ACC112 (cell line): ENCODE results near the gene C2orf76.

Source experiments
- H2AFZ ChIP-seq: fragments of 200-600 bp; sonication (generic); one replicate; pipeline ENCODE4 v1.6.0; 2017; ENCODE audit warnings: antibody characterized with exemption, low read length; ENCODE audit not compliant: unreplicated experiment
- H3K27ac ChIP-seq: fragments of 200-600 bp; sonication (generic); 2 replicates; pipeline ENCODE4 v1.5.1; 2014; ENCODE audit warnings: low read depth, mild to moderate bottlenecking, antibody characterized with exemption, low read length, moderate library complexity
- H3K27me3 ChIP-seq: fragments of 200-600 bp; sonication (generic); 2 replicates; pipeline ENCODE4 v1.6.1; 2014; ENCODE audit warnings: mild to moderate bottlenecking, antibody characterized with exemption, low read length, moderate library complexity, mixed read lengths; ENCODE audit not compliant: insufficient read depth
- H3K36me3 ChIP-seq: fragments of 200-600 bp; sonication (generic); 2 replicates; pipeline ENCODE4 v1.6.1; 2016; ENCODE audit warnings: mild to moderate bottlenecking, antibody characterized with exemption, low read length, moderate library complexity, mixed read lengths; ENCODE audit not compliant: insufficient read depth
- H3K4me1 ChIP-seq: fragments of 200-600 bp; sonication (generic); one replicate; pipeline ENCODE4 v1.6.1; 2016; ENCODE audit warnings: low read length, mixed read lengths; ENCODE audit not compliant: insufficient read depth, unreplicated experiment, control insufficient read depth
- H3K4me3 ChIP-seq: fragments of 200-600 bp; sonication (generic); 2 replicates; pipeline ENCODE4 v1.5.1; 2014; ENCODE audit warnings: mild to moderate bottlenecking, low read depth, low read length
- H3K79me2 ChIP-seq: fragments of 200-600 bp; sonication (generic); one replicate; pipeline ENCODE4 v1.6.0; 2016; ENCODE audit warnings: low read length; ENCODE audit not compliant: control insufficient read depth, unreplicated experiment, insufficient read depth

The C2orf76 gene

GRCh38 chr2:119360423-119360966 lies 6.1 kb downstream of the C2orf76 start:
- Histone ChIP-seq H3K27me3 (no peaks in the 10 kb centered on the region), H3K4me3 (no peak overlapping the region), H3K36me3 (no peaks in the 10 kb centered on the region), H3K27ac (no peak overlapping the region), H3K79me2 (peaks cover 9% of the 10 kb centered on the region), H2AFZ (no peak overlapping the region), H3K4me1 (peaks cover 7% of the 10 kb centered on the region)

GRCh38 chr2:119359774-119360173 lies 6.9 kb downstream of the C2orf76 start:
- Histone ChIP-seq H3K4me3 (no peak overlapping the region), H3K36me3 (no peaks in the 10 kb centered on the region), H3K79me2 (peaks cover 3% of the 10 kb centered on the region), H3K4me1 (peaks cover under 1% of the 10 kb centered on the region), H3K27ac (no peak overlapping the region), H2AFZ (no peak overlapping the region), H3K27me3 (no peaks in the 10 kb centered on the region)

GRCh38 chr2:119354860-119355259 lies 11.8 kb downstream of the C2orf76 start:
- Histone ChIP-seq H3K27ac (no peak overlapping the region), H3K4me1 (no peaks in the 10 kb centered on the region), H3K36me3 (no peaks in the 10 kb centered on the region), H3K79me2 (no peaks in the 10 kb centered on the region), H3K27me3 (no peaks in the 10 kb centered on the region), H2AFZ (no peak overlapping the region), H3K4me3 (no peak overlapping the region)

DNA sequence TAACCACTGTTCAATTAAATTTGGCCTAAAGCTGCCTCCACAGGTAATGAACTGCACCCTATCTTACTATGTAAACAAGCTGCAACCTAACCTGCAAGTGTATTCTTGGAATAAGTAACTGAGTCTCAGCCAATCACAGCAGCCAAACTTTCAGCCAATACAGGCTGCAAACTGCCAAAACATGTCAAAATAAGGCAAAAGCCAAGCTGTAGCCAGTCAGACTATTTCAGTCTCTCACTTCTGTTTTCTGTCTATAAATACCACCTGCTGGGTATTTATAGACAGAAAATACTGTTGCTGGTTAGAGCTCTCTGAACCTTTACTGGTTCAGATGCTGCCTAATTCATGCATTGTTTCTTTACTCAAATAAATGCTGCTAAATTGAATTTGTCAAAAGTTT lies 14.3 kb downstream of the C2orf76 start:
- Histone ChIP-seq H3K79me2 (no peaks in the 10 kb centered on the region), H2AFZ (no peak overlapping the region), H3K36me3 (no peaks in the 10 kb centered on the region), H3K27ac (no peak overlapping the region), H3K4me1 (no peaks in the 10 kb centered on the region), H3K4me3 (no peak overlapping the region), H3K27me3 (no peaks in the 10 kb centered on the region)

DNA sequence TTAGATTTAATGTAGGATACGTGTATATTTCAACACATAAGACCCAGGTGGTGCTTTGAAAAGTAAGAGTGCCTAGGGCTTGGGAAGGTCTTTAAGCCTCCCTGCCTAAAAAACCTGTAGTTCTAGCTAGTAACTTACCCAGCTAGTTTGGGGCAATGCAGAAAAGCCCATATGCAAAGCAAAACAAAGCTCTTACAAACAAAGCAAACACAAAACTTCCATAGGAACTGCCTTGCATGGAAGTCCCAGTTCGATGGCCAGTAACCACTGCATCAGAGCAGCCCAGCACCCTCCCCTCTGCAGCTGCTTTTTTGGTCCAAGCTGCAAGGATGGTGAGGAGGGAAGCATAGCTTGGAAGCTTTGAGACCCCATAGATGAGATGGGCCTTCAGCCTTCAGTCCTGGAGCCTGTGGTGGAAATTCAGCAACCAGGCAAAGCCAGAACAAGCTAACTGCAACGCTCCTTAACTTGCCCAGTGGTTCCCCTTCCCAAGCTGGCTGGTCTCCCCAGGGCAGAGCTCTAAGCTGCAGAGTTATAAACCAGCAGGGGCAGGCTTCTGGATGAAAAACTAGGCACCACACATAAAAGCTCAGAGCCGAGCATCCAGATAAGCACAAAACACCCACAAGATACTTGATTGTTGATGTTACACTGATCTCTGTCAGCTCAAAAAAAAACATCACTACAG lies 16.2 kb downstream of the C2orf76 start:
- Histone ChIP-seq H3K79me2 (no peaks in the 10 kb centered on the region), H3K27me3 (no peaks in the 10 kb centered on the region), H3K4me1 (no peaks in the 10 kb centered on the region), H3K27ac (no peak overlapping the region), H3K4me3 (no peak overlapping the region), H2AFZ (no peak overlapping the region), H3K36me3 (no peaks in the 10 kb centered on the region)

GRCh38 chr2:119349289-119349688 lies 17.3 kb downstream of the C2orf76 start:
- H3K36me3 ChIP-seq = no peaks in the 10 kb centered on the region

GRCh38 chr2:119341684-119342083 lies 24.9 kb downstream of the C2orf76 start:
- Histone ChIP-seq H3K4me1 (no peaks in the 10 kb centered on the region), H3K79me2 (no peaks in the 10 kb centered on the region), H2AFZ (no peak overlapping the region)

More at GRCh38 chr2:119349289-119349688, 17.3 kb downstream of the C2orf76 start:
- no peaks in the 10 kb centered on the region for H3K79me2 ChIP-seq
- no peak overlapping the region for H3K27ac ChIP-seq
- H3K4me3 ChIP-seq = no peak overlapping the region
- no peaks in the 10 kb centered on the region for H3K27me3 ChIP-seq
- H2AFZ ChIP-seq = no peak overlapping the region
- no peaks in the 10 kb centered on the region for H3K4me1 ChIP-seq

DNA sequence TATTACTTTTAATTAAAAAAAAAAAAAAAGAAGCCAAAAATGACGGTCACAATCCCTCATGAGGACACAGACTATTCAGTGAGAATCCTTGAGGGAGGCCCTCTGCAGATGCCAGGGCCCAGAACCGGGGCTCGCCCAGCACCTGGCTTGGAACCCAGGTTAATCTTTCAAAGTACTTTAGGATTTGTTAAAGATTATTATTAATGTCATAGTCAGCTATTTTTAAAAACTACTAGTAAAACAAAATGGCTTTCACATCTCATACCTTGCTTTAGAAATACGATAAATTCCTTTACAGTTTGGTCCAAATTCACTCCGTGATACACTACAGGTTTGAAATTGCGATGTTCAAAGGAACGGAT lies 27.1 kb downstream of the C2orf76 start:
- Histone ChIP-seq H3K79me2 (no peaks in the 10 kb centered on the region), H3K36me3 (no peaks in the 10 kb centered on the region), H2AFZ (no peak overlapping the region), H3K27ac (no peak overlapping the region), H3K27me3 (no peaks in the 10 kb centered on the region), H3K4me1 (no peaks in the 10 kb centered on the region), H3K4me3 (no peak overlapping the region)

More at GRCh38 chr2:119341684-119342083, 24.9 kb downstream of the C2orf76 start:
- H3K27ac ChIP-seq = no peak overlapping the region
- no peaks in the 10 kb centered on the region for H3K27me3 ChIP-seq
- no peak overlapping the region for H3K4me3 ChIP-seq
- no peaks in the 10 kb centered on the region for H3K36me3 ChIP-seq

DNA sequence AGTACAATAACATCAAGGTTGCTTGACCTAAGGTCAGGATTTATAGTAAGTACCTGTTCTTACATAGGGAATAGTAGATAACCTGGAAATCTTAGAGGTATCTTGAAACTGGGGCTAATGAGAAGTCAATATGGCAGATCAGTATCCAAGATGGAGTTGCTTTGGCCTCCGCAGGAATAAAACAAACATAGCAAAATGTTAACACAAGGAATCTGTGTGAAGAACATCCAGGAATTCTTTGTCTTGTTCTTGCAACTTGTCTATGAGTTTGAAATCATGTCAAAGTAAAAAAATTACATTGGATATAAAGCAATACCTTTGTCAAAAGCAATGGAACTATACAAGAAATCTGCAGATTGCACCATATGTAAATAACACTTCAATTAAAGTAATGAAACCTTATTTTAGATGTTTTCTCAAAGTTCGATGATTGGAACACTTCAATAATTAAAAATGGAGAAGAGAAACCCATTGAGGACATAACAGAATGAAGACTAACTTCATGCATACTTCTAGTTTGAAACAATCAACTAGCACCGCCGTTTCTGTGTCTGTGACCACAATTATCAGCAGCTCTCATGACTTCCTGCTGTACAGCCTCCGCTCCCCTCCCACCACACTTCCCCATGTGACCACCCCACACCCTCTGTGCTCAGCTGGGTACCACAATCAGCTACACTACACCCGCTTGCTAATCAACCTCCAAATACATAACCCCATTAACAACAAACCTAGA lies 27.6 kb downstream of the C2orf76 start:
- no peaks in the 10 kb centered on the region for H3K79me2 ChIP-seq
- H3K4me3 ChIP-seq = no peak overlapping the region
- H3K27ac ChIP-seq = no peak overlapping the region
- no peaks in the 10 kb centered on the region for H3K27me3 ChIP-seq
- no peaks in the 10 kb centered on the region for H3K4me1 ChIP-seq
- H3K36me3 ChIP-seq = no peaks in the 10 kb centered on the region
- no peak overlapping the region for H2AFZ ChIP-seq

GRCh38 chr2:119338272-119338671 lies 28.4 kb downstream of the C2orf76 start:
- Histone ChIP-seq H3K79me2 (no peaks in the 10 kb centered on the region), H3K27me3 (no peaks in the 10 kb centered on the region), H3K4me3 (no peak overlapping the region), H3K4me1 (no peaks in the 10 kb centered on the region), H2AFZ (no peak overlapping the region), H3K36me3 (no peaks in the 10 kb centered on the region), H3K27ac (no peak overlapping the region)

DNA sequence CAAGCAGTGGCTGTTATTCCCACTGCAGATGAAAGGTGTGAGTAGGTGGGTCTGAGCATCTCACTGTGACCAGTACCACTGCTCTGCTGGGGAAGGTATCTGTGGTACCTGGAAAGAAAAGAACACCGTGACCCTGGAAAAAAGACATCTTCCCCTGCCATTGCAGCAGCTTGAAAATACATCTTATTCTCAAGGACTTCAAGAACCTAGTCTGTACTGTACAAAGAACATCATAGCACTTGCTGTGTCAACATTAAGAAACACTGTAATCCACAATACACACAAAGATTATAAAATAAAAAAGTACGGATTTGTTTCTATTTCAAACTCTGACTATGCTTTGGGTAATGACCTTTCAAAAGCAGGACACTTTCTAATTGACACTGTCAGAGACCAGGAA lies 28.9 kb downstream of the C2orf76 start:
- no peaks in the 10 kb centered on the region for H3K79me2 ChIP-seq
- no peaks in the 10 kb centered on the region for H3K4me1 ChIP-seq
- H3K27me3 ChIP-seq = no peaks in the 10 kb centered on the region
- H2AFZ ChIP-seq = no peak overlapping the region
- no peaks in the 10 kb centered on the region for H3K36me3 ChIP-seq
- no peak overlapping the region for H3K27ac ChIP-seq
- no peak overlapping the region for H3K4me3 ChIP-seq
